Fibroblast of the conjunctiva (primary cell): ENCODE data around the gene ADAMTS4.

Source experiments
- DNase-seq: peaks from one replicate; pipeline ENCODE4 v3.0.0-alpha.2; 2010; ENCODE audit warnings: low read depth

Gene ADAMTS4

DNA sequence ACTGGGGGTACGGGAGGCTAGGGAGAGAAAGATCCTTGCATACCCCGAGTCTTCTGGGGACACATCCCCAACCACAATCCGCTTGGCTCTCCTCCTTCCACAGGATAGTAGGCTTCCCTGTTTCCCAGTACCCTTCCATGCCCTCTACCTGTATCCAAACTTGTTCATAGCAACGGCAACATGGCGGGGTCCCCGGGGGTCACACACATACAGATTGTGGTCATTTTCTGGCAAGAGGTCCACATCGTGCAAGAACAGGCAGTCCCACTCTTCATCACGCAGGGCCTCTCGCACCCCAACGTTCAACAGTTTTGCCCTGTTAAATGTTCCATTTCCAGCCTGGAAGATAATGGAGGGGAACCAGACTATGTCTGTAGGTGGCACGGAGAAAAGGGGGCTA lies 25.1 kb downstream of the ADAMTS4 start:
- DNase-seq, result no peak

DNA sequence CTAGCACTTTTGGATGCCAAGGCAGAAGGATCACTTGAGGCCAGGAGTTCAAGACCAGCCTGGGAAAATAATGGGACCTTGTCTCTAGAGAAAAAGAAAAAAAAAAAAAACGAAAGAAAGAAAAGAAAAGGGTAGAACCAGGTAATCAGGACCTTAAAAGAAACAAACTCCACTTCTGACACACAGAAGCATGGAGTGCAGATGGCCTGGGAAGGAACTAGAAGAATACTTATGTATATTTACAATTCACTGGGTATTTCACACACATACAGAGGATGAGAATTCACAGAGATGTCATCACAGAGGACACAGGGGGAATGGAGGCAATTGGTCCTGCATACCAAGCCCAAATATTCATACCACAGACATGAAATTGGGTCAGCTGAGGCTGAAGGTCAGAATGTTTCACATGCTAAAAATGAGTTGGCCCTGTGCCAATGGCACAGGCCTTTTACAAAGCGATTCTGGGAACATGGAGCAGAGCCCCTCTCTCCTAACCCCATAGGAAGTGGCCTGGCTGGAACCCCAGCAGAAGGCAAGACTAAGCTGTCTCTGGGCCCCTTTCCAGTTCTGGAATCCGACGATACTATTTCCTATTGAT lies 26.0 kb downstream of the ADAMTS4 start:
- DNase-seq, result peak; percentile 79

DNA sequence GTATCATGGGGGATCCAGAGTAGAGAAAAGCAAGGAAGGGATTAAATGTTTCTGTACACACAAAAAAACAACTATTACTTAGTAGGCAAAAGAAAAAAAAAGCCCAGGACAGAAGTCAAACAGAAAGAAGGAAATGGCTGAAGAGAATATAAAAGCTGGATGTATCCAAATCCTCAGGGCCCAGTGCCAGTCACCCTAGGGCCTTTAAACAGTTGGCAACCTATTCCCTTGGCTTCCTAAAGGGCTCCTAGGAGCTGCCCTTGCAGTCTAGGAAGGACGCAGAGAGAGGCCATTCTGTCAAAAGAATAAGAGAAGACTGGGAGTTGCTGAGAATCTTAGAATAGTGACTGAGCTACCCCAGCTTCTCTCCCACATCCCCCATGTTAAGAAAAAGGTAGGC lies 26.5 kb downstream of the ADAMTS4 start:
- no peak for DNase-seq

DNA sequence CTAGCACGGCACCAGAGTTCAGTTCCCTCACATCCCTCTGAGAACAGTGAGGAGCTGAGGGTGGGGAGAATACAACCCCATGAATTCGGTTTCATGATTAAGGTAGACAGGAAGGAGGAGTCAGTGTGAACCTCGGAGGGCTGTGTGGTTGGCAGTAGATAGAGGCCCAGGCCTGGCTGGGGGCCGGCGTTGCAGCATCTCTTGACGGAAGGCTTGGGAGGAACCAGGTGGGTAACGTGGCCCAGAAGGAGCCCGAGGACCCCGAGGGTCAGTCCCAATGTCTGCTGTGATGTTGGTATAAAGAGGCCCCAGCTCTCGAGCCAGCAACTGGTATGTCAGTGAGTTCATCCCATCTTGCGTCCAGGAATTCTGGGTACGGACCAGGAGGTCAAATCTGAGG lies 27.2 kb downstream of the ADAMTS4 start:
- no peak for DNase-seq

DNA sequence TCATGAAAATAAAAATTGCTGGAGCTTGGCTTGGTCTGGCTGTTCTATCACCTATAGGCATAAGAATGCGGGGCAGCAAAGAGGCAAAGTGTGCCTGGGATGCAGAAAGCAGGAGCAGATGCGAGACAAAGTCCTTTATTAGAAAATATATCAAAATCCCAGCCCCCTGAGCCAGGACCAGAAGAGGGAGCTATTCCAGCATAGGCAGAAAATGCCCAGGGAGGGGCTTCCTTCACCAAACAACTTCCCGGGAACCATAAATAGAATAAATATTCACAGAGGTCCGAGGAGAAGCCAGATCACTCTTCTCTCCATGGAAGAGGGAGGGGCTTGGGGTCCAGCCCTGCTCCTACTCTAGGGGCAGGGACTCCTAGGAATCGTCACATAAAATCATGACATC lies 27.7 kb downstream of the ADAMTS4 start:
- no peak for DNase-seq

DNA sequence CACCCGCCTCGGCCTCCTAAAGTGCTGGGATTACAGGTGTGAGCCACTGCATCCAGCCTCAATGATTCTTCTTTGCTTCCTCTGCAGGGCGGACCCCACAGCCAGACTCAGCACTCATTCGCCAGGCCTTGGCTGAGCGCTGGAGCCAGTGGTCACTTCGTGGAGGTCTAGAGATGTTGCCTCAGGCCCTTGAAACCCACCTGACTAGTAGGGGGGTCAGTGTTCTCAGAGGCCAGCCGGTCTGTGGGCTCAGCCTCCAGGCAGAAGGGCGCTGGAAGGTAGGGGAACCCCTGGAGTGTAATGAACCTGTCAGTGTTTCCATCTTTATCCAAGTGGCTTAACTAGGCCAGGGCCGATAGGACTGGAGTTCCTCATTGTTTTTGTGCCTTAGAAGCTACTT lies 29.9 kb downstream of the ADAMTS4 start:
- no peak for DNase-seq

DNA sequence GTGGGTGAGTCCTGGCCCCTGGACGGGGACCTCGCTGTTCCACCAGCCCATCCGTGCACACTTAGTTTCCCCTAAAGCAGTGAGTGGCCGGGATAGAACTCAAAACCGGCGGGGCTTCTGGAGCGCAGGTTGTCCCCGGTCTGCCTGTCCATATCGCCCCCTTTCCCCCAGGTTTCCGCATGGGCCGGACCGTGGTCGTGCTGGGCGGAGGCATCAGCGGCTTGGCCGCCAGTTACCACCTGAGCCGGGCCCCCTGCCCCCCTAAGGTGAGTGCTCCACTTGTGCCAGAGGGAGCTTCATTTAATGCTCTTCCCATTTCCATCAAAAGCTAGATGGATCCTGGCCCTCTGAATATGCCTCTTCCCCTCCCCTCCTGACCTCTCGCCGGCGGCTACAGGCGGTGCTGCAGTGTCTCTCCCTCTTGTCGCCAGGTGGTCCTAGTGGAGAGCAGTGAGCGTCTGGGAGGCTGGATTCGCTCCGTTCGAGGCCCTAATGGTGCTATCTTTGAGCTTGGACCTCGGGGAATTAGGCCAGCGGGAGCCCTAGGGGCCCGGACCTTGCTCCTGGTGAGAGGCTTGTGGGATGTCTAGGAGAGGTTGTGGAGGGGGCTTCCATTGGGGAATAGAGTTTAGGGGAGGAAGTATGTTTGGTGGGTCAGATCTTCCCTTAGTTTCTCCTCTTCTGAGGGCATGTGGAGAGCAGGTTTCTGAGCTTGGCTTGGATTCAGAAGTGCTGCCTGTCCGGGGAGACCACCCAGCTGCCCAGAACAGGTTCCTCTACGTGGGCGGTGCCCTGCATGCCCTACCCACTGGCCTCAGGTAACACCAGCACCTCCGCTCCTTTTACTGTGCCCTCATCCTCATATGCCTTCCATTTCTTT lies 31.9 kb downstream of the ADAMTS4 start:
- no peak for DNase-seq

DNA sequence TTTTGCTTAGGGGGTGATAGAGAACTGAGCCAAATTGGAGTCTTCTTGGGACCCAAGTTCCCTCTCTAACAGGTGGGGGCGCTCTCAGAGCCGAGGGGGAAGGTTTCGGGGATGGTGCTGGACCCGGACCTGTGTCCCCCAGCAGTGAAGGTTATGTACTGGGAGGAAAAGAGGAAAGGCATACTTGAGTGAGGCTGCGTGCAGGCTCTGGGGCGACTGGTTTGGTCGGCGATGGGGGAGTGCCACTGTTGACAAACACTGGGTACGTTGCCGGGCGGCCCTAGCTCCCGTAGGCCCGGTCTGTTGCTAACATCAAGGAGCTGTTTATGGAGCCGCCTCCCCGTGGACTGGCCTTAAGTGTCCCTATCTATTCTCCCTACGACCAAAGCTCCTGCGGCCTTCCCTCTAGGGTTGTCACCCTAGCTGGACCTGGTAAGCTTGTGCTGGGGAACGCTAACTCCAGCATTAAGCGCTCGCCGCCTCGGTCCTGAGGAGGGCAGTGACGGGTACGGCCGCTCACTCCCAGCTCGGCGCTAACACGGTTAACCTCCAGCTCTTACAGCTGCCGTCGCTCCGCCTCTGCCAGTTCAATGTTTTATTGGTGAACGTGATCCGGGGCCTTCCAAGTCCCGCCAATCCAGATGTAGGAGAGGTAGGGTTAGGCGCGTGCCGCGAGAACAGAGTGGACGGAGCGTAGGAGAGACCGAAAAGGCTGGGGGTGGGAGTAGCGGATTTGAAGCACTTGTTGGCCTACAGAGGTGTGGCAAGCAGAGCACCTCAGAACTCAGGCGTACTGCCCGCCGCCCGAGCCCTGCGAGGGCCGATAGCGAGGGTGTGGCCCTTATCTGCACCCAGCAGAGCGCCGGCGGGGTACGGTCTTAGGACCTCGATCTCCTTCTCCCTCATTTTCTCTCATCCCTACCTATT lies 32.8 kb downstream of the ADAMTS4 start, which contains the start of gene PPOX:
Gene PPOX, plus strand, starts transcription at position 685 of the 927 bp plus-strand sequence. CDS start 422 bp downstream, outside the sequence.
- DNase-seq, result peak; percentile 97

DNA sequence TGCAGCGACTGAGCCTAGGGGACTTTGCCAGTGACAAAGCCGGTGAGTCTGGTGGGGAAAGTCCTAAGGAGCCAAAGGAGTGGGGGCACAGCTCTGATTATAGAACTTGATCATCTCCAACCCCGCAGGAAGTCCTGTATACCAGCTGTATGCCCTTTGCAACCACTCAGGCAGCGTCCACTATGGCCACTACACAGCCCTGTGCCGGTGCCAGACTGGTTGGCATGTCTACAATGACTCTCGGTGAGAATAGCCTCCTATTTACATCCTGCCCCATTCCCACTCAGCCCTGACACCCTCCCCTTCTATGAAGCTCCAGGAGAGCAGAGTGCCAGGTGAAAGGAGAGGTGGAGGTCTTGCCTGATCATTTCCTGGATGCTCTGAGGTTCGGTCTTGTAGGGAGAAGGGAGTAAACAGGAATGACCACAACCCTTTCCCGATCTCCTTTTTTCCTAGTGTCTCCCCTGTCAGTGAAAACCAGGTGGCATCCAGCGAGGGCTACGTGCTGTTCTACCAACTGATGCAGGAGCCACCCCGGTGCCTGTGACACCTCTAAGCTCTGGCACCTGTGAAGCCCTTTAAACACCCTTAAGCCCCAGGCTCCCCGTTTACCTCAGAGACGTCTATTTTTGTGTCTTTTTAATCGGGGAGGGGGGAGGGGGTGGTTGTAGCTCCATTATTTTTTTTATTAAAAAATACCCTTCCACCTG lies 33.8 kb downstream of the ADAMTS4 start:
- DNase-seq, result no peak

DNA sequence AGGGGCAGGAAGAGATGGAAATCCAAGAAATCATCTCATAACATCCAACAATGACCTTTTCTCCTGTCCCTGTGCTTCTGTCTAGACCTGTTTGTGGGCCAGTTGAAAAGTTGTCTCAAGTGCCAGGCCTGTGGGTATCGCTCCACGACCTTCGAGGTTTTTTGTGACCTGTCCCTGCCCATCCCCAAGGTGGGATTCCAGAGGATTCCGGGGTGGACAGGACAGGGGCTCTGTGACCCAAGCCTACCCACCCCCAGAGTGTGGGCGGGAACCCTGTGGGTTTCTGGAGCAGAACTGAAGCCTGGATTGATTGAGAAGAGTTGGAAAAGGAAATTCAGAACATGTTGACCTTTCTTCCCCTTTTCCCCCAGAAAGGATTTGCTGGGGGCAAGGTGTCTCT lies 35.1 kb downstream of the ADAMTS4 start:
- DNase-seq, result no peak

DNA sequence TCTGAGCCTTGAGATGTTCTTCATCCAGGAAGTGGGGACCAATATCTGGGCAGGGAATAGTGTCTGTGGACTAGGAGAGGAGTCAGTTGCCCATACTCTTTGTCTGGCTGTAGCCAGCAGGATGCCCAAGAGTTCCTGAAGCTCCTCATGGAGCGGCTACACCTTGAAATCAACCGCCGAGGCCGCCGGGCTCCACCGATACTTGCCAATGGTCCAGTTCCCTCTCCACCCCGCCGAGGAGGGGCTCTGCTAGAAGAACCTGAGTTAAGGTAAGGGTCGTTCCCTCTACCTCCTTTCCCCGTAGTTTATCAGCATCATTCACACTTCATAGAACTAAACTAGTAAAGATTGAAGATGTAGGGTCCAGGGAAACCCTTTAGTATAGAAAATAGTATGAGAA lies 36.0 kb downstream of the ADAMTS4 start:
- no peak for DNase-seq

DNA sequence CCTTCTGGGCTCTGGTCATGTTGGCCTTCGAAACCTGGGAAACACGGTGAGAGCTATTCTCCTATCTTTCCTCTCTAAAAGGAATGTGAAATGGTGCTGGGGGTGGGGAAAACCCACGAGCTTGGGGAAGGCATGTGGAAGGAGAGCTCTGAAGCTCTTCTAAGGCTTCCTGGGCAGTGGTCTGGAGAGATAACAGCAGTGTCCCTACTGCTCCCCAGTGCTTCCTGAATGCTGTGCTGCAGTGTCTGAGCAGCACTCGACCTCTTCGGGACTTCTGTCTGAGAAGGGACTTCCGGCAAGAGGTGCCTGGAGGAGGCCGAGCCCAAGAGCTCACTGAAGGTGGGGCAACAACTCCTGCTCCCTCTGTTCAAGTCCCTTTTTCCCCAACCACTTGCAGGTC lies 36.8 kb downstream of the ADAMTS4 start:
- no peak for DNase-seq

DNA sequence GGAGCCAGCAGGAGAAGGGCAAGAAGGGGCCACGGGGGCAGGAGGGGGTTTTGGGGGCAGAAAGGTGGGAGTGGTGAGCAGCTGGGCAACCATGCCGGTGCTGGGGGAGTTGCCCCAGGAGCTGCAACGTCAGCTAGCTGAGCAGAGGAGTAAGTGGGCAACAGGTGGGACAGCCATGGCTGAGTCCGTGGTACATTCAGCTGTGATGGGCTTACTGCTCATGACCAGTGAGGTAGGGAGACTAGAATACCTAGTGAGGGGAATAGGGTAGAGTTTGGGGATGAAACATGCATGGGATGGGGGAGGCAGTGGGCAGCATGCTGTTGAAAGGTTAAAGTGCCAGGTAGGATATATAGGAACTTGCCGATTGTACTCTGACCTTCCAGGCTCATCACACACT lies 37.2 kb downstream of the ADAMTS4 start:
- DNase-seq, result no peak

DNA sequence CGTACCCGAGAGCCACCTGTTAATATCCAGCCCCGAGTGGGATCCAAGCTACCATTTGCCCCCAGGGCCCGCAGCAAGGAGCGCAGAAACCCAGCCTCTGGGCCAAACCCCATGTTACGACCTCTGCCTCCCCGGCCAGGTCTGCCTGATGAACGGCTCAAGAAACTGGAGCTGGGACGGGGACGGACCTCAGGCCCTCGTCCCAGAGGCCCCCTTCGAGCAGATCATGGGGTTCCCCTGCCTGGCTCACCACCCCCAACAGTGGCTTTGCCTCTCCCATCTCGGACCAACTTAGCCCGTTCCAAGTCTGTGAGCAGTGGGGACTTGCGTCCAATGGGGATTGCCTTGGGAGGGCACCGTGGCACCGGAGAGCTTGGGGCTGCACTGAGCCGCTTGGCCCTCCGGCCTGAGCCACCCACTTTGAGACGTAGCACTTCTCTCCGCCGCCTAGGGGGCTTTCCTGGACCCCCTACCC lies 38.1 kb downstream of the ADAMTS4 start:
- no peak for DNase-seq

DNA sequence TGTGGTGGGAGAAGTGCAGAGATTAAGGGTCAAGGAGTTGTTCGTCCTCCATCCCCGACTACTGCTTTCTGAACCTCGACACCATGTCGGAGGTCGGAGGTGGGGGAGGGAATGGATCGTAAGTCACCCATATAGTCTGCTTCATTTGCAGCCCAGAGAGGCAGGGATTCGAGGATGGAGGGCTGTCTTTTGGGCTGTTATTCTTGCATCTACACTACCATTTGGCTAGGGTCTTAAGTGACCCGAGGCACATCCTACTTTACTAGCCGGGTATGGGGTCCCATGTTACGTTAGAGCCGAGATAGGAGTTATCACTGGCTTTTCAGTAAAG lies 39.0 kb downstream of the ADAMTS4 start:
- no peak for DNase-seq

DNA sequence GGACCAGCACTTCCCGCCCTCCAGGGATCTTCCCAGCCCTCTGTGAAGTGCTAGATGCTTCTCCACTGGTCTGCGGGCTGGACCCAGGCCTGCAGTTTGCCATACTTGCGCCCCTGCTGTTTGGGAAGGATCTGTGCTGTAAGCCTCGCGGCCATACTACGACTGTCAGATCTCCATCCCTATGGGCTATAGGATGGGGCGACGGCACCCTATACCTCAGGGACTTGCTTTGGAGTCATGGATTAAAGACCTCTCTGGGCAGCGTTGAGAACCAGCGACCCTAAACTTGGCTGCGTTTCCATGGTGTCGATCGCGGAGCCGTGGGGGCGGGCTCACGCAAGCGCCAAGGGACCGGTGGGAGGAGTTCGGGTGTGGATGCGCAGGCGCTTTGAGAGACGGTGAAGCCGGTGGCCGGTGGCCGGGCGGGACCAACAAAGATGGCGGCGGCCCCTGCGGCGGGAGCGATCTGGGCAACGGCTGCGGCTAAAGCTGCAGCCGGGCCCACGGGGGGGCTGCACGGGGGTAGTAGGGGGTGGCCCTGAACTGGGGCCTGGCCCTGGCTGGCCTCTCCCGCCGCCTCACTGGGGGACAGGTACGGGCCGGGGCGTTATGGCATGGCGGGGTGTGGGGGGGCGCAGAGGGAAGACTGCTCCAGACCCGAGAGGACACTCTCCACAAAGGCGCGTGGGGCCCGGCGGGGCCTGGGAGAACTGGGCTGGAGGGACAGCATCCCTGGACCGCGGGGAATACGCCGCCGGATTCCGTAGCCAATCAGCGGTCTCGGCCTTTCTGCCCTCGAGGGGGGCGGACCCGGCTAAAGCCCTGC lies 39.6 kb downstream of the ADAMTS4 start, which contains the start of gene USP21:
Gene USP21, plus strand, starts transcription at position 414 of the 826 bp plus-strand sequence. CDS start 1,141 bp downstream, outside the sequence.
- peak; percentile 80 for DNase-seq

DNA sequence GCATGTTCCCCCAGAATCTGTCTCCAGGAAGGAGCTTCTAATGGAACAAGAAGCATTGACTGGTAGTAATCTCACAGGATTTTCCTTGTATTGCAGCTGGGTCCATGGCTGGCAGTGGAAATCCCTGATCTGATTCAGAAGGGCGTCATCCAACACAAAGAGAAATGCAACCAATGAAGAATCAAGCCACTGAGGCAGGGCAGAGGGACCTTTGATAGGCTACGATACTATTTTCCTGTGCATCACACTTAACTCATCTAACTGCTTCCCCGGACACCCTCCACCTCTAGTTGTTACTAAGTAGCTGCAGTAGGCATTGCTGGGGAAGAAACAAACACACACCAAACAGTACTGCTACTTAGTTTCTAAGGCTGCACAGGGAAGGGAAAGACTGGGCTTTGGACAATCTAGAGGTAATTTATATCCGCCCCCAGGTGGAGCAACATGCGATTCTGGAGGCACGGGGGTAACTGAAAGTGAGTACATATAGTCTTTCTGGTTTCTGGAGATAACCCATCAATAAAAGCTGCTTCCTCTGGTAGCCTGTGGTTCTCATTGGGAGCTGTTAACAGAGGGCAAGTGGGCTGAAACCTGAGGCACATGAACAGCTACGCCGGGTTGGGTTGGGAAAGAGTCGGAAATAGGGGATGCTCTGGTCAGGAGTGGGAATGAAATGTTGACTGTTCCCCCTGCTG lies 40.4 kb downstream of the ADAMTS4 start:
- DNase-seq, result no peak

DNA sequence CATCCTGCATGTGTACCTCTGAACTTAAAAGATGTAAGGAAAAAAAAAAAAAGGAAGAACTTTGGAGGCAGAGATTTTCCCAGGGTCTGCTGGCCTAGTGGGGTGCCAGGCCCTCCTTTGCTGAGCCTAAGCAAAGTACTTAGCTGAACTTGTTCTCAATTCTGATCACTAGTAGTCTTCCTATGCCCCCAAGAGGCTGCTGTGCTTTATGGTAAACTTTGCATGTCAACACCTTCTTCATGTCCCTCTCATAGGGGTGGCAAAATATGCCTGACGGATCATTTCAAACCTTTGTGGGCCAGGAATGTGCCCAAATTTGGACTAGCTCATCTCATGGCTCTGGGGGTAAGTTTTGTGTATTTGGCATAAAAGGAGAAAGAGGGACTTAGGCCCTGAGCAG lies 41.0 kb downstream of the ADAMTS4 start:
- no peak for DNase-seq

DNA sequence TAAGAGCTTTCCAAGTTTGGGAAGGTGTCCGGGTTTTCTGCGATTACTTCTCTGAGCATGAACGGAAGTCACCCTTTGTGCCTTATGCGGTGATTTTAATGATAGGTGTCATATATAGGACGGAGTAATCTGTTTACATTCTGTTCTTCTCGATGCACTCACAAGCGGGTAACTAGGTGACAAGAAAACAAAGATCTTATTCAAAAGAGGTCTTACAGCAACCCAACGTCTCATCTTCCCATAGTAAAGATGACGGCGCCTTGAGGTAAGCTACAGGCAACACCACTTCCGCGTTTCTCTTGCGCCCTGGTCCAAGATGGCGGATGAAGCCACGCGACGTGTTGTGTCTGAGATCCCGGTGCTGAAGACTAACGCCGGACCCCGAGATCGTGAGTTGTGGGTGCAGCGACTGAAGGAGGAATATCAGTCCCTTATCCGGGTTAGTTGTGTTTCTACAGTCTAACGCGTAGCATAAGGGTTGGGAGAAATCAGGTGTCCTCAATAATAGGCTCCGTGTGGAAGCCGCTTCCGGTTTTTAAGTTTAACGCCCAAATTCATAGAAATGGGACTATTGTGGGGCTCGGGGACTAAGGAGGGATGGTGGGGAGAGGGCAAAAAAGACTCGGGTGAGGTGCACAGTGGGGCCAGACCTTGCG lies 45.0 kb downstream of the ADAMTS4 start, which contains the start of gene UFC1:
Gene UFC1, plus strand, starts transcription at position 297 of the 656 bp plus-strand sequence. Its CDS starts 20 bp downstream, at position 317.
- DNase-seq, result peak; percentile 89
